HG02798 (cell line): ENCODE results near the gene CHCHD4.

ENCODE experiments used
- ATAC-seq: cut with Tn5 transposase; IDR thresholded peaks from one replicate; pipeline ENCODE4 v1.9.1; 2021; ENCODE audit warnings: mild to moderate bottlenecking; ENCODE audit not compliant: unreplicated experiment, poor library complexity

CHCHD4 gene

GRCh38 chr3:14124615-14125192 is at the start of gene CHCHD4, which contains the start of gene TMEM43:
Gene CHCHD4, minus strand, starts transcription at chr3:14124870. Its CDS starts 194 bp downstream, at chr3:14124676.
Gene TMEM43, plus strand, starts transcription at chr3:14125052. Its CDS starts 142 bp downstream, at chr3:14125194.
- peak; percentile 90 for ATAC-seq

GRCh38 chr3:14172496-14172895 is 47.8 kb upstream of the CHCHD4 start:
- no peak for ATAC-seq

GRCh38 chr3:14170531-14171159 is 46.0 kb upstream of the CHCHD4 start:
- no peak for ATAC-seq

- ATAC-seq: no peak
Measured at GRCh38 chr3:14169871-14170270, 45.2 kb upstream of the CHCHD4 start.

GRCh38 chr3:14169435-14169834 is 44.8 kb upstream of the CHCHD4 start:
- no peak for ATAC-seq

- no peak for ATAC-seq
Measured at GRCh38 chr3:14166877-14167603, 42.4 kb upstream of the CHCHD4 start.

GRCh38 chr3:14162178-14162577 is 37.5 kb upstream of the CHCHD4 start:
- no peak for ATAC-seq

- ATAC-seq: no peak
Measured at GRCh38 chr3:14161282-14161681, 36.6 kb upstream of the CHCHD4 start.

- ATAC-seq: no peak
Measured at GRCh38 chr3:14159426-14159825, 34.8 kb upstream of the CHCHD4 start.

- ATAC-seq: no peak
Measured at GRCh38 chr3:14158370-14158769, 33.7 kb upstream of the CHCHD4 start.

- no peak for ATAC-seq
Measured at GRCh38 chr3:14157951-14158350, 33.3 kb upstream of the CHCHD4 start.

- ATAC-seq: no peak
Measured at GRCh38 chr3:14156843-14157561, 32.3 kb upstream of the CHCHD4 start.

- no peak for ATAC-seq
Measured at GRCh38 chr3:14156201-14156600, 31.5 kb upstream of the CHCHD4 start.

- no peak for ATAC-seq
Measured at GRCh38 chr3:14154895-14155440, 30.3 kb upstream of the CHCHD4 start.

- no peak for ATAC-seq
Measured at GRCh38 chr3:14154276-14154675, 29.6 kb upstream of the CHCHD4 start.

GRCh38 chr3:14153663-14154062 is 29.0 kb upstream of the CHCHD4 start:
- no peak for ATAC-seq

- no peak for ATAC-seq
Measured at GRCh38 chr3:14152963-14153355, 28.3 kb upstream of the CHCHD4 start.

- no peak for ATAC-seq
Measured at GRCh38 chr3:14152233-14152962, 27.7 kb upstream of the CHCHD4 start.

- no peak for ATAC-seq
Measured at GRCh38 chr3:14151471-14152083, 26.9 kb upstream of the CHCHD4 start.
